Neural progenitor cell (in vitro differentiated cells): ENCODE results near the gene NES.

Source experiments
- EZH2 ChIP-seq: fragments of 200-600 bp; sonication (generic); IDR thresholded peaks from 2 replicates; pipeline ENCODE4 v1.6.1; 2017; ENCODE audit warnings: antibody characterized with exemption, mild to moderate bottlenecking, moderate library complexity
- EZH2phosphoT487 ChIP-seq: fragments of 200-600 bp; sonication (generic); IDR thresholded peaks from 2 replicates; pipeline ENCODE4 v1.6.1; 2017; ENCODE audit warnings: antibody characterized with exemption
- TF ChIP-seq, protein P1 (sequence below): fragments of 200-600 bp; sonication (generic); IDR thresholded peaks from 2 replicates; pipeline ENCODE4 v1.5.1; 2017; ENCODE audit warnings: antibody characterized with exemption, mild to moderate bottlenecking

DNA sequence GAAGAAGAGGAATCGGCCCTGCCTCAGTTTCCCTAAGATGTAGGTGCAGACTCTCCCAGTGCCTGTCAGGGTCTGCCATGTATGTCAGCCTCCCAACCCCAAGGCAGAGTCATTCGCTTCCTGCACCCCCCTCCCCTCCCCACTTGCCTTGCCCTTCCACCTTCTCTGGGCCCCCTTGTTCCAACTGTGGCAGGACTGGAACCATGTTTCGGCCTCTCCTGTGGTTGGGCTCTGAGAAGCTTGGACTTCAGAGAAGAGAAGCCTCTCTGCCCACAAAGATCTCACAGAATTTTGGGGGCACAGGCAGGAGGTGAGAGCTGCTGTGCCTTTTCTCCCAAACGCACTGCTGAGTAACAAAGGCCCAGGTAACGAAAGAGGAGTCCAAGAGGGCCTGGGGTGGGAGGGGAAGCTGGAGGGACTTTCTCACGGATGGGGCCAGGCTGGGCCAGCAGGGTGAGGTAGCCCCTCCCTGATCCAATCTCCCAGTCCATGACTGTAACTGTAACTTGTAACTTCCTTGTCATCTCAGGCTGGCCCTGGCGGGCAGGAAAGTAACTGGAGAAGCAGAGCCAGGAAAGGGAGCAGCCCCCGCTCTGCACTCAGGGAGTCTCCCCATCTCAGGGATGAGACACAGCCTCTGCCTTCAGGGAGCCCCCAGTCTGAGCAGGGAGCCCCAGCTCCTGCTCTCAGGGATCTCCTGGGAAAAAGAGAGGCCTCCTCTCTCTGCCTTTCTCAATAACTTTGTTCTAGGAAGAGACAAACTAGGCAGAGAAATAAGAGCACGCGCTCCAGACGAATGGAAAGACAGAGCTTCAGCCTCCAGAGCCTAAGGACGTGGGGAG, 16.9 kb upstream of the NES start:
- TF ChIP-seq, protein P1, sequence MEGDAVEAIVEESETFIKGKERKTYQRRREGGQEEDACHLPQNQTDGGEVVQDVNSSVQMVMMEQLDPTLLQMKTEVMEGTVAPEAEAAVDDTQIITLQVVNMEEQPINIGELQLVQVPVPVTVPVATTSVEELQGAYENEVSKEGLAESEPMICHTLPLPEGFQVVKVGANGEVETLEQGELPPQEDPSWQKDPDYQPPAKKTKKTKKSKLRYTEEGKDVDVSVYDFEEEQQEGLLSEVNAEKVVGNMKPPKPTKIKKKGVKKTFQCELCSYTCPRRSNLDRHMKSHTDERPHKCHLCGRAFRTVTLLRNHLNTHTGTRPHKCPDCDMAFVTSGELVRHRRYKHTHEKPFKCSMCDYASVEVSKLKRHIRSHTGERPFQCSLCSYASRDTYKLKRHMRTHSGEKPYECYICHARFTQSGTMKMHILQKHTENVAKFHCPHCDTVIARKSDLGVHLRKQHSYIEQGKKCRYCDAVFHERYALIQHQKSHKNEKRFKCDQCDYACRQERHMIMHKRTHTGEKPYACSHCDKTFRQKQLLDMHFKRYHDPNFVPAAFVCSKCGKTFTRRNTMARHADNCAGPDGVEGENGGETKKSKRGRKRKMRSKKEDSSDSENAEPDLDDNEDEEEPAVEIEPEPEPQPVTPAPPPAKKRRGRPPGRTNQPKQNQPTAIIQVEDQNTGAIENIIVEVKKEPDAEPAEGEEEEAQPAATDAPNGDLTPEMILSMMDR: no peak
- no peak for TF ChIP-seq EZH2
- TF ChIP-seq EZH2phosphoT487: no peak
